ENCODE measurements around the gene CCDC88A.

GRCh38 chr2:55314985-55315384 is 104.7 kb downstream of the CCDC88A start:
- TF ChIP-seq CTCF (conservative IDR thresholded peaks at IDR 0.05) (no peak), ZFX (IDR thresholded peaks at IDR 0.05) (no peak)
